ENCODE measurements around the gene EBLN1.

- TF ChIP-seq CTCF (IDR thresholded peaks at IDR 0.05; ENCODE audit: low read depth, low read length, missing input control): no peak
- TF ChIP-seq ATF3 (IDR thresholded peaks at IDR 0.05): no peak
- TF ChIP-seq EGR1 (IDR thresholded peaks at IDR 0.05; ENCODE audit: low read depth in 2 of 2): no peak
- TF ChIP-seq MAX (IDR thresholded peaks at IDR 0.05): no peak
- no peak for TF ChIP-seq GABPA (IDR thresholded peaks at IDR 0.05 in 1 of 2, conservative IDR thresholded peaks at IDR 0.05 in 1 of 2)
- TF ChIP-seq RAD21 (IDR thresholded peaks at IDR 0.05): no peak
- no peak for TF ChIP-seq YY1 (IDR thresholded peaks at IDR 0.05)
- no peak for TF ChIP-seq ZBTB33 (IDR thresholded peaks at IDR 0.05)
- TF ChIP-seq SP1 (IDR thresholded peaks at IDR 0.05): no peak
- TF ChIP-seq REST (IDR thresholded peaks at IDR 0.05): no peak
- no peak for TF ChIP-seq TAF1 (conservative IDR thresholded peaks at IDR 0.05)
Observed at GRCh38 chr10:22159180-22159579, 58.6 kb downstream of the EBLN1 start.
